KMS-11 (cell line): ENCODE data around the gene ARL5C.

ENCODE experiments used
- H2AFZ ChIP-seq: fragments of 200-600 bp; sonication (generic); 2 replicates; pipeline ENCODE4 v1.6.1; 2016; ENCODE audit warnings: antibody characterized with exemption, mixed run types, low read depth
- H3K27ac ChIP-seq: fragments of 200-600 bp; sonication (generic); 2 replicates; pipeline ENCODE4 v1.6.1; 2016; ENCODE audit warnings: mild to moderate bottlenecking, mixed run types
- H3K27me3 ChIP-seq: fragments of 200-600 bp; sonication (generic); 2 replicates; pipeline ENCODE4 v1.6.1; 2017; ENCODE audit warnings: mild to moderate bottlenecking, low read depth, mixed run types, moderate library complexity; ENCODE audit not compliant: insufficient read depth
- H3K36me3 ChIP-seq: fragments of 200-600 bp; sonication (generic); 2 replicates; pipeline ENCODE4 v1.6.1; 2017; ENCODE audit warnings: mild to moderate bottlenecking, mixed run types; ENCODE audit not compliant: insufficient read depth
- H3K4me1 ChIP-seq: fragments of 200-600 bp; sonication (generic); 2 replicates; pipeline ENCODE4 v1.6.1; 2016; ENCODE audit warnings: mild to moderate bottlenecking, low read depth, mixed run types; ENCODE audit not compliant: poor library complexity, severe bottlenecking
- H3K4me2 ChIP-seq: fragments of 200-600 bp; sonication (generic); 2 replicates; pipeline ENCODE4 v1.7.0; 2016; ENCODE audit warnings: mild to moderate bottlenecking, mixed run types
- H3K4me3 ChIP-seq: fragments of 200-600 bp; sonication (generic); IDR thresholded peaks from 2 replicates; pipeline ENCODE4 v1.6.1; 2017; ENCODE audit warnings: low read depth, low read length, mixed read lengths; ENCODE audit not compliant: insufficient read depth
- H3K79me2 ChIP-seq: fragments of 200-600 bp; sonication (generic); 2 replicates; pipeline ENCODE4 v1.6.1; 2016; ENCODE audit warnings: low read depth, mixed run types; ENCODE audit not compliant: insufficient read depth
- H3K9ac ChIP-seq: fragments of 200-600 bp; sonication (generic); 2 replicates; pipeline ENCODE4 v1.6.1; 2016; ENCODE audit warnings: mild to moderate bottlenecking, mixed run types
- H4K20me1 ChIP-seq: fragments of 200-600 bp; sonication (generic); 2 replicates; pipeline ENCODE4 v1.6.1; 2016; ENCODE audit warnings: mild to moderate bottlenecking, mixed run types; ENCODE audit not compliant: insufficient read depth
- TF ChIP-seq, protein P1 (sequence below): fragments of 200-600 bp; sonication (generic); conservative IDR thresholded peaks from 2 replicates; pipeline ENCODE4 v1.6.1; 2017; ENCODE audit warnings: low read depth, mild to moderate bottlenecking, antibody characterized with exemption, low read length, moderate library complexity, mixed read lengths

The ARL5C gene

DNA sequence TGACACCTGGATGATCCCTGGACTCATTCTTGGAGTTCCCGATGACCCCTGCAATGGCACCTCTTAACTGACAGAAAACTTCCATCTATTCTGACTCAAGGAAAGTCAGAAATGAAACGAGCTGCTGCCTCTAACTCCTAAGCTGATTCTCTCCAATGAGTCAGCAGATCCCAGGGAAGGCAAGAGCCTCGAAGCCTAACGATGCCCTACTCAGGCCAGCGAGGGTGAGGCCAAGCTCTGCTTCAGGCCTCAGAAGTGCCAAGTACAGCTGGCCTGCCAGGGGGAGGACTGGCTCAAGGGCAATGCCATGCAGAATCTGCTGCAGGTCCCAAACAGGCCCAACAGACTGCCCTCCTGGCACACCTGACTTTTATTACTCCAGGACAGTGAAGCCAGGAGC is 50.8 kb downstream of the ARL5C start:
- H3K79me2 ChIP-seq = no peaks in the 10 kb centered on the region
- no peak overlapping the region for H3K4me3 ChIP-seq
- H3K4me2 ChIP-seq = no peak overlapping the region
- H2AFZ ChIP-seq = no peak overlapping the region
- no peak overlapping the region for H3K9ac ChIP-seq
- H3K36me3 ChIP-seq = no peaks in the 10 kb centered on the region
- H3K27me3 ChIP-seq = peaks cover 7% of the 10 kb centered on the region; the same call in 1 of the 2 replicates
- no peak overlapping the region for H3K27ac ChIP-seq
- H3K4me1 ChIP-seq = peaks cover 6% of the 10 kb centered on the region
- TF ChIP-seq, protein P1, sequence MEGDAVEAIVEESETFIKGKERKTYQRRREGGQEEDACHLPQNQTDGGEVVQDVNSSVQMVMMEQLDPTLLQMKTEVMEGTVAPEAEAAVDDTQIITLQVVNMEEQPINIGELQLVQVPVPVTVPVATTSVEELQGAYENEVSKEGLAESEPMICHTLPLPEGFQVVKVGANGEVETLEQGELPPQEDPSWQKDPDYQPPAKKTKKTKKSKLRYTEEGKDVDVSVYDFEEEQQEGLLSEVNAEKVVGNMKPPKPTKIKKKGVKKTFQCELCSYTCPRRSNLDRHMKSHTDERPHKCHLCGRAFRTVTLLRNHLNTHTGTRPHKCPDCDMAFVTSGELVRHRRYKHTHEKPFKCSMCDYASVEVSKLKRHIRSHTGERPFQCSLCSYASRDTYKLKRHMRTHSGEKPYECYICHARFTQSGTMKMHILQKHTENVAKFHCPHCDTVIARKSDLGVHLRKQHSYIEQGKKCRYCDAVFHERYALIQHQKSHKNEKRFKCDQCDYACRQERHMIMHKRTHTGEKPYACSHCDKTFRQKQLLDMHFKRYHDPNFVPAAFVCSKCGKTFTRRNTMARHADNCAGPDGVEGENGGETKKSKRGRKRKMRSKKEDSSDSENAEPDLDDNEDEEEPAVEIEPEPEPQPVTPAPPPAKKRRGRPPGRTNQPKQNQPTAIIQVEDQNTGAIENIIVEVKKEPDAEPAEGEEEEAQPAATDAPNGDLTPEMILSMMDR = no peak
- no peaks in the 10 kb centered on the region for H4K20me1 ChIP-seq

DNA sequence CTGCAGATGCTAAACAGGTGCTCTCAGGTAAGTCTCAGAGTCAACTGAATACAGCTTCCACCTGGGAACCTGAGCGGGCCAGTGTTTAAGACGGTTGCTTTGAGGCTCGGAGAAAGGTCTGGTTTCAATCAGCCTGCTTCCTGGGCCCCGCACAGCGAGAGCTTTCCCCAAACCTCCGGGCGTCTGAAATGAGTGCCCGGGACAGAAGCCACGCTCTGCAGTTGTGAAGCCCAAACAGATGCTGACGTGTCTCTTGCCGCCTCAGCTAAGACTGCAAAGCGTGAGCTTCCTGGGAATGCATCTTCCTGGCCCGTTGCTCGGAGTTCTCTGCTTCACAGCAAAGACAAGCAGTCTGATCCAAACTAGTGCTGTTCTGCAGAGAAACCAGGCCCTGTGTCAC is 51.2 kb downstream of the ARL5C start:
- no peaks in the 10 kb centered on the region for H4K20me1 ChIP-seq
- no peak overlapping the region for H2AFZ ChIP-seq
- TF ChIP-seq, protein P1 = no peak
- no peak overlapping the region for H3K4me2 ChIP-seq
- H3K79me2 ChIP-seq = no peaks in the 10 kb centered on the region
- H3K4me1 ChIP-seq = peaks cover 6% of the 10 kb centered on the region
- H3K27ac ChIP-seq = no peak overlapping the region
- no peak overlapping the region for H3K9ac ChIP-seq
- H3K27me3 ChIP-seq = peaks cover 11% of the 10 kb centered on the region; the same call in 1 of the 2 replicates
- no peaks in the 10 kb centered on the region for H3K36me3 ChIP-seq
- H3K4me3 ChIP-seq = no peak overlapping the region

DNA sequence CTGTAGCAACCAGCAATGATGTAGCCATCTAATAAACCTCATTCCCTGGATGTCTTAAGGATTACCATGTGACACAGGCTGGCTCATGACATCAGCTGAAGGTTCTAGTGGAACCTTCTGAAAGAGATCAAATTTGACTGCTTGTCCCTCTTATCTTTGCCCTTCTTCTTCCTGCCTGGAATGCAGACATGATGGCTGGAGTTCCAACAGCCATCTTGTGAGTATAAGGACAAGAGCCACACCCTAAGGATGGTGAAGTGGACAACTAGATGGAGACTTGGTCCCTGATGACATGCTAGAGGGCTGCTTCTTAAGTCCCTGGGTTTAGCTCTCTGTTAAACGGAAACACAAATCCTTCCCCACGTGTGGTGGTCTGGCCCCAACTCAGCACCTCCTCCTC is 52.1 kb downstream of the ARL5C start:
- Histone ChIP-seq H3K27ac (no peak overlapping the region), H2AFZ (no peak overlapping the region), H3K36me3 (no peaks in the 10 kb centered on the region), H3K27me3 (peaks cover 11% of the 10 kb centered on the region; the same call in 1 of the 2 replicates), H3K4me1 (peaks cover 6% of the 10 kb centered on the region), H3K79me2 (no peaks in the 10 kb centered on the region), H3K4me3 (no peak overlapping the region), H3K4me2 (no peak overlapping the region), H3K9ac (no peak overlapping the region), H4K20me1 (no peaks in the 10 kb centered on the region)
- TF ChIP-seq, protein P1 = no peak

DNA sequence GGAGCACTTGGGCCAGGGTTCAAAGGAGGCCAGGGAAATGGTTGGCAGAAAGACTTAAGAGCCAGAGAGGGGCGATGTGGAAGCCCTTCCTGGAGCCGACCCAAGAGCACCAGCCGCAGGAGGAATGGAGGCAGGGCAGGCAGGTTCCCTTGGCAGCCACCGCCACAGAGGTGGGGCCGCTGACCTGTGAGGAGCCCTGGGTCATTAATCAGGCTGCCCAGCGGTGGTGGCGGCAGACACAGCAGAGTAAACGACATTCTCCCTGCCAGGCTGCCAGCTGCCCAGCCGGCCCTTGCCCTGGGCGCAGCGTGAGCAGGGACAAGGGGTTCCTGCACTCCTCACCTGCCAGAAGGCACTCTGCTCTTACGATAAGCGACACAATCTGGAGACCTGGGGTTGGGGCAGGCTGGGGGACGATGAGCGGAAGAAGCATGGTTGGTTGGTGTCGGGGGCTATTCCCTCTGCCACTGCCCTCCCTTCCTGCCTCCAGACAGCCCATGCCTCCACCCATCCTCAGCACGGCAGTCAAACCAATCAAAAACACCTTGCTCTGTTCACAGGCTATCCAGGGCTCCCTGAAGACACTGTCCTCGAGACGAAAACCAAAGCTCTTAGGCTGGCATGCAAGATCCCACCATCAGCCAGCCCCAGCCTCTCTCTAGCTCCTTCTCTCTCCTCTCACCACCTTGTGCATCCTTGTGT is 55.4 kb downstream of the ARL5C start:
- peaks cover 24% of the 10 kb centered on the region; the same call in 1 of the 2 replicates for H3K27me3 ChIP-seq
- H3K27ac ChIP-seq = no peak overlapping the region
- no peaks in the 10 kb centered on the region for H4K20me1 ChIP-seq
- H3K9ac ChIP-seq = no peak overlapping the region
- no peaks in the 10 kb centered on the region for H3K79me2 ChIP-seq
- no peaks in the 10 kb centered on the region for H3K36me3 ChIP-seq
- no peak overlapping the region for H2AFZ ChIP-seq
- no peak overlapping the region for H3K4me2 ChIP-seq
- H3K4me3 ChIP-seq = no peak overlapping the region
- no peaks in the 10 kb centered on the region for H3K4me1 ChIP-seq
- TF ChIP-seq, protein P1 = no peak
